ENCODE measurements around the gene NFATC2. TPM values are rescaled to one million over a fixed set of nuclear protein-coding genes. Genes with fewer than 3 reads are reported as not detected.

NFATC2 gene
- total RNA-seq, 1 experiment from 2014 or later, result 15.8 TPM

GRCh38 chr20:51449498-51450220 lies 92.9 kb downstream of the NFATC2 start:
- Mint-ChIP-seq H3K4me3 (ENCODE audit: low read depth, unreplicated experiment) (no peak overlapping the region), H3K27ac (ENCODE audit: unreplicated experiment) (no peak overlapping the region), H3K36me3 (ENCODE audit: insufficient read depth, unreplicated experiment) (peaks cover 9% of the 10 kb centered on the region), H3K4me1 (ENCODE audit: low read depth, unreplicated experiment) (peaks cover 32% of the 10 kb centered on the region), H3K9me3 (ENCODE audit: low read depth, unreplicated experiment) (no peaks in the 10 kb centered on the region), H3K27me3 (ENCODE audit: unreplicated experiment) (no peaks in the 10 kb centered on the region)
- intact Hi-C loops (cut with micrococcal nuclease; ENCODE audit: unreplicated experiment), result no loop called here
- CTCF ChIA-PET, result no interaction called here
- TF ChIP-seq CTCF (IDR thresholded peaks at IDR 0.05; ENCODE audit: unreplicated experiment), result no peak
- no TSS peak for BruUV-seq (replicated peaks)
- no peak for DNase-seq

GRCh38 chr20:51447765-51448148 lies 94.8 kb downstream of the NFATC2 start:
- no peak for TF ChIP-seq CTCF (IDR thresholded peaks at IDR 0.05; ENCODE audit: unreplicated experiment)
- no peak for DNase-seq
- intact Hi-C loops (cut with micrococcal nuclease; ENCODE audit: unreplicated experiment), result no loop called here
- peak overlapping the region; percentile 25 for H3K27ac Mint-ChIP-seq (ENCODE audit: unreplicated experiment)
- CTCF ChIA-PET, result interaction anchor here (1.0 to 1.6 kb wide), 3 partner anchors 9 to 62 kb away, joined by 3 to 9 read pairs (median 8); no protein-coding TSS in a partner anchor
- no TSS peak for BruUV-seq (replicated peaks)
- H3K36me3 Mint-ChIP-seq (ENCODE audit: insufficient read depth, unreplicated experiment), result peaks cover 9% of the 10 kb centered on the region
- no peaks in the 10 kb centered on the region for H3K9me3 Mint-ChIP-seq (ENCODE audit: low read depth, unreplicated experiment)
- peaks cover 33% of the 10 kb centered on the region for H3K4me1 Mint-ChIP-seq (ENCODE audit: low read depth, unreplicated experiment)
- H3K4me3 Mint-ChIP-seq (ENCODE audit: low read depth, unreplicated experiment), result no peak overlapping the region
- no peaks in the 10 kb centered on the region for H3K27me3 Mint-ChIP-seq (ENCODE audit: unreplicated experiment)

- H3K27me3 Mint-ChIP-seq (ENCODE audit: unreplicated experiment), result no peaks in the 10 kb centered on the region
- peaks cover 7% of the 10 kb centered on the region for H3K36me3 Mint-ChIP-seq (ENCODE audit: insufficient read depth, unreplicated experiment)
- H3K27ac Mint-ChIP-seq (ENCODE audit: unreplicated experiment), result peak overlapping the region; percentile 62
- no peak overlapping the region for H3K4me3 Mint-ChIP-seq (ENCODE audit: low read depth, unreplicated experiment)
- intact Hi-C loops (cut with micrococcal nuclease; ENCODE audit: unreplicated experiment), result no loop called here
- peaks cover 33% of the 10 kb centered on the region for H3K4me1 Mint-ChIP-seq (ENCODE audit: low read depth, unreplicated experiment)
- TF ChIP-seq CTCF (IDR thresholded peaks at IDR 0.05; ENCODE audit: unreplicated experiment), result no peak
- DNase-seq, result peak; percentile 64
- CTCF ChIA-PET, result interaction anchor here (1.0 to 1.6 kb wide), 4 partner anchors 9 to 61 kb away, joined by 3 to 9 read pairs (median 6); no protein-coding TSS in a partner anchor
- no peaks in the 10 kb centered on the region for H3K9me3 Mint-ChIP-seq (ENCODE audit: low read depth, unreplicated experiment)
- no TSS peak for BruUV-seq (replicated peaks)
These were observed 95.3 kb downstream of the NFATC2 start for GRCh38 chr20:51447097-51447764.

- no peaks in the 10 kb centered on the region for H3K27me3 Mint-ChIP-seq (ENCODE audit: unreplicated experiment)
- intact Hi-C loops (cut with micrococcal nuclease; ENCODE audit: unreplicated experiment), result no loop called here
- H3K27ac Mint-ChIP-seq (ENCODE audit: unreplicated experiment), result peak overlapping the region; percentile 62
- no peaks in the 10 kb centered on the region for H3K9me3 Mint-ChIP-seq (ENCODE audit: low read depth, unreplicated experiment)
- no peak for TF ChIP-seq CTCF (IDR thresholded peaks at IDR 0.05; ENCODE audit: unreplicated experiment)
- no peak overlapping the region for H3K4me3 Mint-ChIP-seq (ENCODE audit: low read depth, unreplicated experiment)
- CTCF ChIA-PET, result interaction anchor here (1.0 to 1.6 kb wide), 4 partner anchors 10 to 61 kb away, joined by 3 to 9 read pairs (median 6); no protein-coding TSS in a partner anchor
- H3K4me1 Mint-ChIP-seq (ENCODE audit: low read depth, unreplicated experiment), result peaks cover 33% of the 10 kb centered on the region
- peaks cover 5% of the 10 kb centered on the region for H3K36me3 Mint-ChIP-seq (ENCODE audit: insufficient read depth, unreplicated experiment)
- peak; percentile 66 for DNase-seq
- BruUV-seq (replicated peaks), result no TSS peak
These were observed 95.9 kb downstream of the NFATC2 start for GRCh38 chr20:51446656-51447055.
